ENCODE results near the gene PTPRH. TPM values are rescaled to one million over a fixed set of nuclear protein-coding genes. Genes with fewer than 3 reads are reported as not detected.
"Not testable (repeated sequence)": the region's sequence is repeated elsewhere in the genome, so short reads cannot be mapped to it uniquely, and the experiment has no call there.

The PTPRH gene
- total RNA-seq, 1 experiment from 2014 or later, result 34.6 TPM

- no peaks in the 10 kb centered on the region for H3K4me1 Mint-ChIP-seq (ENCODE audit: low read depth, unreplicated experiment)
- no TSS peak for BruUV-seq (replicated peaks)
- H3K4me3 Mint-ChIP-seq (ENCODE audit: low read depth, unreplicated experiment), result no peak overlapping the region
- peaks cover 54% of the 10 kb centered on the region for H3K36me3 Mint-ChIP-seq (ENCODE audit: insufficient read depth, unreplicated experiment)
- intact Hi-C loops (cut with micrococcal nuclease; ENCODE audit: unreplicated experiment), result no loop called here
- H3K27me3 Mint-ChIP-seq (ENCODE audit: unreplicated experiment), result no peaks in the 10 kb centered on the region
- TF ChIP-seq, protein P1, sequence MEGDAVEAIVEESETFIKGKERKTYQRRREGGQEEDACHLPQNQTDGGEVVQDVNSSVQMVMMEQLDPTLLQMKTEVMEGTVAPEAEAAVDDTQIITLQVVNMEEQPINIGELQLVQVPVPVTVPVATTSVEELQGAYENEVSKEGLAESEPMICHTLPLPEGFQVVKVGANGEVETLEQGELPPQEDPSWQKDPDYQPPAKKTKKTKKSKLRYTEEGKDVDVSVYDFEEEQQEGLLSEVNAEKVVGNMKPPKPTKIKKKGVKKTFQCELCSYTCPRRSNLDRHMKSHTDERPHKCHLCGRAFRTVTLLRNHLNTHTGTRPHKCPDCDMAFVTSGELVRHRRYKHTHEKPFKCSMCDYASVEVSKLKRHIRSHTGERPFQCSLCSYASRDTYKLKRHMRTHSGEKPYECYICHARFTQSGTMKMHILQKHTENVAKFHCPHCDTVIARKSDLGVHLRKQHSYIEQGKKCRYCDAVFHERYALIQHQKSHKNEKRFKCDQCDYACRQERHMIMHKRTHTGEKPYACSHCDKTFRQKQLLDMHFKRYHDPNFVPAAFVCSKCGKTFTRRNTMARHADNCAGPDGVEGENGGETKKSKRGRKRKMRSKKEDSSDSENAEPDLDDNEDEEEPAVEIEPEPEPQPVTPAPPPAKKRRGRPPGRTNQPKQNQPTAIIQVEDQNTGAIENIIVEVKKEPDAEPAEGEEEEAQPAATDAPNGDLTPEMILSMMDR (IDR thresholded peaks at IDR 0.05; ENCODE audit: unreplicated experiment), result no peak
- no peak for DNase-seq
- CTCF ChIA-PET, result no interaction called here
- H3K27ac Mint-ChIP-seq (ENCODE audit: unreplicated experiment), result peak overlapping the region; percentile 33
- H3K9me3 Mint-ChIP-seq (ENCODE audit: low read depth, unreplicated experiment), result peaks cover 2% of the 10 kb centered on the region
Observed at GRCh38 chr19:55225415-55225958, 16.2 kb upstream of the PTPRH start.

GRCh38 chr19:55224679-55225414 is 15.5 kb upstream of the PTPRH start:
- H3K9me3 Mint-ChIP-seq (ENCODE audit: low read depth, unreplicated experiment); H3K4me1 Mint-ChIP-seq (ENCODE audit: low read depth, unreplicated experiment); DNase-seq; H3K4me3 Mint-ChIP-seq (ENCODE audit: low read depth, unreplicated experiment); H3K27ac Mint-ChIP-seq (ENCODE audit: unreplicated experiment); intact Hi-C loops (cut with micrococcal nuclease; ENCODE audit: unreplicated experiment); CTCF ChIA-PET; BruUV-seq (replicated peaks); H3K27me3 Mint-ChIP-seq (ENCODE audit: unreplicated experiment): not testable (repeated sequence)
- H3K36me3 Mint-ChIP-seq (ENCODE audit: insufficient read depth, unreplicated experiment), result peaks cover 56% of the 10 kb centered on the region

DNA sequence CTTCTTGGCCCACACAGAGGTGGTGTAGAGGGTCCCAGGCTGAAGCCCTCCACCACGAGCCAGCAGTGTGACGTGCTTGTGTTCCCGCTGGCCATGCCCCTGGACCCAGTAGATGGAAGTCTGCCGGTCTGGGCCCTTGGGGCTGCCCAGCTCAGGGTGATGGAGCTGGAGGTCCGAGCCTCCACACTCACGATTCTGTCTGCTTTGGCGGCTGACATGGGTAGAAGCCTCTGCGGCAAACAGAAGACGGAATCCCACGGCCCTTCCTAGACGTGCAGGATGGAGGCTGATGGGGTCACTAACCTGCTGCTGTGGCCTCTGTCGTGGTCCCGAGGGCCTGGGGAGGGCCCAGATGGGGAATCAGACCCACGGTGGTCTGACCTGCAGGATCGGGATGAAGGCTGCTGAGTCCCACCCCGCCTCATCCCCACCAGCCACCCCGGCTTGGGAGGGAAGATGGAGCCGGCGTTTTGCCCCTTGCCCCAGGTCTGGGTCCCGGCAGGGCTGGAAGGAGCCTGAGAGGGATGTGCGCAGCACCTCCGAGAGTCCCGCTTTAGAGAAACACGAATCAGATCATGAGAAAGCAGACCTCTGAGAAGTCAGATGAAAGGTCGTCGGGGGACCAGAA is 14.9 kb upstream of the PTPRH start:
- Mint-ChIP-seq H3K27me3 (ENCODE audit: unreplicated experiment) (no peaks in the 10 kb centered on the region), H3K27ac (ENCODE audit: unreplicated experiment) (no peak overlapping the region), H3K4me3 (ENCODE audit: low read depth, unreplicated experiment) (no peak overlapping the region), H3K4me1 (ENCODE audit: low read depth, unreplicated experiment) (no peaks in the 10 kb centered on the region), H3K9me3 (ENCODE audit: low read depth, unreplicated experiment) (peaks cover 2% of the 10 kb centered on the region), H3K36me3 (ENCODE audit: insufficient read depth, unreplicated experiment) (peaks cover 63% of the 10 kb centered on the region)
- TF ChIP-seq, protein P1 (IDR thresholded peaks at IDR 0.05; ENCODE audit: unreplicated experiment), result no peak
- BruUV-seq (replicated peaks), result no TSS peak
- intact Hi-C loops (cut with micrococcal nuclease; ENCODE audit: unreplicated experiment), result no loop called here
- CTCF ChIA-PET, result no interaction called here
- DNase-seq, result no peak

GRCh38 chr19:55223291-55224037 is 14.2 kb upstream of the PTPRH start:
- no peak for DNase-seq
- BruUV-seq (replicated peaks), result no TSS peak
- Mint-ChIP-seq H3K9me3 (ENCODE audit: low read depth, unreplicated experiment) (peaks cover 2% of the 10 kb centered on the region), H3K27me3 (ENCODE audit: unreplicated experiment) (no peaks in the 10 kb centered on the region), H3K4me3 (ENCODE audit: low read depth, unreplicated experiment) (no peak overlapping the region), H3K4me1 (ENCODE audit: low read depth, unreplicated experiment) (no peaks in the 10 kb centered on the region), H3K36me3 (ENCODE audit: insufficient read depth, unreplicated experiment) (peaks cover 69% of the 10 kb centered on the region), H3K27ac (ENCODE audit: unreplicated experiment) (no peak overlapping the region)
- intact Hi-C loops (cut with micrococcal nuclease; ENCODE audit: unreplicated experiment), result no loop called here
- CTCF ChIA-PET, result no interaction called here
- TF ChIP-seq, protein P1 (IDR thresholded peaks at IDR 0.05; ENCODE audit: unreplicated experiment), result no peak

Data from Calu3 (cell line).